ENCODE measurements around the gene NUMB.

NUMB gene

GRCh38 chr14:73261520-73262426 is 196.6 kb downstream of the NUMB start:
- DNase-seq: no peak

GRCh38 chr14:73261075-73261474 is 197.3 kb downstream of the NUMB start:
- DNase-seq: peak in 1 of 51 donors; percentile 25

GRCh38 chr14:73260574-73260973 is 197.8 kb downstream of the NUMB start:
- DNase-seq: no peak

- no peak for DNase-seq
Observed at GRCh38 chr14:73259837-73260236, 198.5 kb downstream of the NUMB start.

- no peak for DNase-seq
Observed at GRCh38 chr14:73258845-73259611, 199.3 kb downstream of the NUMB start.

GRCh38 chr14:73258076-73258475 is 200.3 kb downstream of the NUMB start:
- DNase-seq: no peak

- DNase-seq: no peak
Observed at GRCh38 chr14:73255693-73256225, 202.6 kb downstream of the NUMB start.

GRCh38 chr14:73255005-73255400 is 203.3 kb downstream of the NUMB start:
- no peak for DNase-seq

GRCh38 chr14:73254247-73255004 is 203.9 kb downstream of the NUMB start:
- DNase-seq: no peak

- DNase-seq: no peak
Observed at GRCh38 chr14:73253721-73254120, 204.6 kb downstream of the NUMB start.

GRCh38 chr14:73253323-73253610 is 205.1 kb downstream of the NUMB start:
- DNase-seq: no peak

- DNase-seq: no peak
Observed at GRCh38 chr14:73252491-73253322, 205.6 kb downstream of the NUMB start.

- DNase-seq: no peak
Observed at GRCh38 chr14:73251516-73252215, 206.7 kb downstream of the NUMB start.

- no peak for DNase-seq
Observed at GRCh38 chr14:73250781-73251500, 207.4 kb downstream of the NUMB start.

GRCh38 chr14:73250317-73250713 is 208.0 kb downstream of the NUMB start:
- DNase-seq: no peak

GRCh38 chr14:73249564-73250316 is 208.6 kb downstream of the NUMB start:
- DNase-seq: no peak

GRCh38 chr14:73249108-73249507 is 209.2 kb downstream of the NUMB start:
- DNase-seq: no peak

- no peak for DNase-seq
Observed at GRCh38 chr14:73248108-73248868, 210.1 kb downstream of the NUMB start.

All from hypothalamus (tissue), 51 donors.